Measurements from ENCODE around the gene DIP2A.

GRCh38 chr21:46554431-46555224, 95.9 kb downstream of the DIP2A start:
- TF ChIP-seq CTCF (conservative IDR thresholded peaks at IDR 0.05) (no peak), ZFX (IDR thresholded peaks at IDR 0.05) (no peak)

Measured in C4-2B (cell line).